HG03558 (cell line): ENCODE results near the gene CDC14A.
A peak's percentile ranks its signal among the peaks of the same experiment; 100 is the strongest.

Experiments used
- ATAC-seq: cut with Tn5 transposase; IDR thresholded peaks from one replicate; pipeline ENCODE4 v1.9.1; 2021; ENCODE audit warnings: moderate number of reproducible peaks; ENCODE audit not compliant: unreplicated experiment; ENCODE audit errors: extremely low read depth

Gene CDC14A

GRCh38 chr1:100438789-100439188, 86.5 kb downstream of the CDC14A start:
- ATAC-seq: no peak

GRCh38 chr1:100440075-100440809, 87.9 kb downstream of the CDC14A start:
- no peak for ATAC-seq

- no peak for ATAC-seq
These were observed 88.8 kb downstream of the CDC14A start for GRCh38 chr1:100441146-100441545.

GRCh38 chr1:100441651-100442050, 89.3 kb downstream of the CDC14A start:
- no peak for ATAC-seq

GRCh38 chr1:100443811-100444571, 91.7 kb downstream of the CDC14A start:
- ATAC-seq: peak; percentile 71

GRCh38 chr1:100445565-100445964, 93.3 kb downstream of the CDC14A start:
- ATAC-seq: no peak

- ATAC-seq: no peak
These were observed 96.1 kb downstream of the CDC14A start for GRCh38 chr1:100448366-100448765.

GRCh38 chr1:100449477-100449876, 97.2 kb downstream of the CDC14A start:
- ATAC-seq: peak; percentile 57

- no peak for ATAC-seq
These were observed 100.3 kb downstream of the CDC14A start for GRCh38 chr1:100452641-100453040.

- no peak for ATAC-seq
These were observed 103.3 kb downstream of the CDC14A start for GRCh38 chr1:100455478-100456072.

GRCh38 chr1:100456880-100457279, 104.6 kb downstream of the CDC14A start:
- no peak for ATAC-seq

GRCh38 chr1:100457683-100458082, 105.4 kb downstream of the CDC14A start:
- ATAC-seq: no peak

GRCh38 chr1:100458661-100459357, 106.5 kb downstream of the CDC14A start:
- ATAC-seq: no peak

GRCh38 chr1:100459358-100460114, 107.2 kb downstream of the CDC14A start:
- ATAC-seq: peak; percentile 73

- ATAC-seq: no peak
These were observed 108.9 kb downstream of the CDC14A start for GRCh38 chr1:100461222-100461621.

- ATAC-seq: no peak
These were observed 110.2 kb downstream of the CDC14A start for GRCh38 chr1:100462326-100463025.

GRCh38 chr1:100463791-100464424, 111.6 kb downstream of the CDC14A start:
- peak; percentile 62 for ATAC-seq

GRCh38 chr1:100469578-100469977, 117.3 kb downstream of the CDC14A start:
- no peak for ATAC-seq

GRCh38 chr1:100474834-100475233, 122.5 kb downstream of the CDC14A start:
- no peak for ATAC-seq
